Measurements from ENCODE around the gene UGT1A7.

Gene UGT1A7

DNA sequence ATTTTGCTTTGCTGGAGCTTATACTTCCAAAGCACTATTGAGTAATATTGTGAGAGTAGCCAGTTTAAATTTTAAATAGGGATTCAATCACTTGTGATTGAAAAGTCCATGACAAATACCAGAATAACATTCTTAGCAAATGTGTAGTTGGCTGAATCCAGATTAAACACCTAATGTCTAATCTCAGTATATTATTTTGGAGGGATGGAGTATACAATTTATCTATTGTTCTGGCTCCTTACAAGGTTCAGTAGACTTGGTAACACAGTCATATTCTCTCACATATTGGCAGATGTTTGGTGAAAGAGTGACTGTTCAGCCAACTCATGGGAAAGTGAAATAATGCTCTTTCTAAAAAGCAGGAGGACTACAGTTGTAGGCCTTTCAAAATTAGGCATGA, 7.8 kb upstream of the UGT1A7 start:
- Histone ChIP-seq H3K27ac (no peak overlapping the region), H3K9me3 (no peaks in the 10 kb centered on the region), H3K4me1 (ENCODE audit: control insufficient read depth in 1 of 2, insufficient read depth in 1 of 2, low read depth in 1 of 2, low read length in 1 of 2) (no peaks in the 10 kb centered on the region), H3K36me3 (no peaks in the 10 kb centered on the region), H3K4me3 (ENCODE audit: low read depth in 1 of 2, low read length in 1 of 2) (no peak overlapping the region), H3K27me3 (no peaks in the 10 kb centered on the region)
- TF ChIP-seq, protein P1, sequence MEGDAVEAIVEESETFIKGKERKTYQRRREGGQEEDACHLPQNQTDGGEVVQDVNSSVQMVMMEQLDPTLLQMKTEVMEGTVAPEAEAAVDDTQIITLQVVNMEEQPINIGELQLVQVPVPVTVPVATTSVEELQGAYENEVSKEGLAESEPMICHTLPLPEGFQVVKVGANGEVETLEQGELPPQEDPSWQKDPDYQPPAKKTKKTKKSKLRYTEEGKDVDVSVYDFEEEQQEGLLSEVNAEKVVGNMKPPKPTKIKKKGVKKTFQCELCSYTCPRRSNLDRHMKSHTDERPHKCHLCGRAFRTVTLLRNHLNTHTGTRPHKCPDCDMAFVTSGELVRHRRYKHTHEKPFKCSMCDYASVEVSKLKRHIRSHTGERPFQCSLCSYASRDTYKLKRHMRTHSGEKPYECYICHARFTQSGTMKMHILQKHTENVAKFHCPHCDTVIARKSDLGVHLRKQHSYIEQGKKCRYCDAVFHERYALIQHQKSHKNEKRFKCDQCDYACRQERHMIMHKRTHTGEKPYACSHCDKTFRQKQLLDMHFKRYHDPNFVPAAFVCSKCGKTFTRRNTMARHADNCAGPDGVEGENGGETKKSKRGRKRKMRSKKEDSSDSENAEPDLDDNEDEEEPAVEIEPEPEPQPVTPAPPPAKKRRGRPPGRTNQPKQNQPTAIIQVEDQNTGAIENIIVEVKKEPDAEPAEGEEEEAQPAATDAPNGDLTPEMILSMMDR (IDR thresholded peaks at IDR 0.05): no peak

DNA sequence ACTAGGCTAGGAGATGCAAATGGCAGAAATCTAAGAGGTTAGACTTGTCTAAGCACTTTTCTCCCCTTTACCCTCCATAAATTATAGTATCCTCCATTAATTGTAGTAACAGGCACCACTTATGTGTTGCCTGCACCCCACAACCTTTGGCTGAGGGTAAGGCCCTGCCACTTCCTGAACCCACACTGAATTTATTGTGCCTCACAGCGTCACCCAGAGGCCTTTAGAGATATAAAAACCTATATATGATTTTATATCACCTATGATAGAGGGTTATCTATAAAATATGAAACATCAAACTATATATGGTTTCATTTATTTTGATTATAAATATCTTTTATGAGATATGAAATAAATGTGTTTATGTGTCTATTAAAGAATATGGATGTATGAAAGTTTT, 7.4 kb upstream of the UGT1A7 start:
- Histone ChIP-seq H3K36me3 (no peaks in the 10 kb centered on the region), H3K9me3 (no peaks in the 10 kb centered on the region), H3K4me3 (ENCODE audit: low read depth in 1 of 2, low read length in 1 of 2) (no peak overlapping the region), H3K27me3 (no peaks in the 10 kb centered on the region), H3K4me1 (ENCODE audit: control insufficient read depth in 1 of 2, insufficient read depth in 1 of 2, low read depth in 1 of 2, low read length in 1 of 2) (no peaks in the 10 kb centered on the region), H3K27ac (no peak overlapping the region)
- TF ChIP-seq, protein P1 (IDR thresholded peaks at IDR 0.05): no peak

DNA sequence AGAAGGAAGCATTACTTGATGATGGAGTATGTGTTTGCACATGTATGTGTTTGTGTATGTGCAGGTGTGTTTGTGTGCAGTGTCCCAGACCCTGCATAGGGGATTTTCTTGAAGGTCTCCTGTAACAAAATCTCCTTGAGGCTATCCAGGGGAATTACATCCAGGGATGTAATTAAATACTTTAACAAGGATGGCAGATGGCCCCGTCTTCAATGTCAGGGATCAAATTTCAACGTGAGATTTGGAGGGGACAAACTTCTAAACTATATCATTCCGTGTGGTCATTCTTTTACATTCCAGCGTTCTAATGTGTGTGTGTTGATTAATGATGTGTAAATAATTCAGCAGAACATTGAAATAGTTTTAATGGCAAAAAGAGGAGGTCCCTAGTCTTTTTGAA, 6.7 kb upstream of the UGT1A7 start:
- no peaks in the 10 kb centered on the region for H3K9me3 ChIP-seq
- H3K4me3 ChIP-seq (ENCODE audit: low read depth in 1 of 2, low read length in 1 of 2): no peak overlapping the region
- no peaks in the 10 kb centered on the region for H3K4me1 ChIP-seq (ENCODE audit: control insufficient read depth in 1 of 2, insufficient read depth in 1 of 2, low read depth in 1 of 2, low read length in 1 of 2)
- no peaks in the 10 kb centered on the region for H3K36me3 ChIP-seq
- TF ChIP-seq, protein P1 (IDR thresholded peaks at IDR 0.05): no peak
- H3K27me3 ChIP-seq: no peaks in the 10 kb centered on the region
- H3K27ac ChIP-seq: no peak overlapping the region

DNA sequence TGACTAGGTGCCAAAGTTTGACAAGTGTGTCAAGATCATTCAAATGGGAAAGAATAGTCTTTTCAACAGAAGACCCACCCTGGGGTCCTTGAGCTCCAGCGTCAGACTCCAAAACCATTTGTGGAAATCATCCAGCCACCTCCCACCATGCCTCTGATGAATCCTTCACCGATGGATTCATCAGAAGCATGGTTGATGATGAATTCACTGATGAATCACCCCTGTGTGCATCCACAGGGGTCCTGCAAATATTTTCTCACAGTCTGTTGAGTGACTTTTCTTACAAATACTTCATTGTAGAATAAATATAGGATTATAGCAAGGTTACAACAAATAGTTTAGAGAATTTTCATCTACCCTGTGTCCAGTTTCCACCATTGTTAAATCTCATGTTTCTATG, 5.7 kb upstream of the UGT1A7 start:
- no peak overlapping the region for H3K27ac ChIP-seq
- TF ChIP-seq, protein P1 (IDR thresholded peaks at IDR 0.05): no peak
- H3K27me3 ChIP-seq: no peaks in the 10 kb centered on the region
- no peak overlapping the region for H3K4me3 ChIP-seq (ENCODE audit: low read depth in 1 of 2, low read length in 1 of 2)
- no peaks in the 10 kb centered on the region for H3K36me3 ChIP-seq
- no peaks in the 10 kb centered on the region for H3K4me1 ChIP-seq (ENCODE audit: control insufficient read depth in 1 of 2, insufficient read depth in 1 of 2, low read depth in 1 of 2, low read length in 1 of 2)
- H3K9me3 ChIP-seq: no peaks in the 10 kb centered on the region

DNA sequence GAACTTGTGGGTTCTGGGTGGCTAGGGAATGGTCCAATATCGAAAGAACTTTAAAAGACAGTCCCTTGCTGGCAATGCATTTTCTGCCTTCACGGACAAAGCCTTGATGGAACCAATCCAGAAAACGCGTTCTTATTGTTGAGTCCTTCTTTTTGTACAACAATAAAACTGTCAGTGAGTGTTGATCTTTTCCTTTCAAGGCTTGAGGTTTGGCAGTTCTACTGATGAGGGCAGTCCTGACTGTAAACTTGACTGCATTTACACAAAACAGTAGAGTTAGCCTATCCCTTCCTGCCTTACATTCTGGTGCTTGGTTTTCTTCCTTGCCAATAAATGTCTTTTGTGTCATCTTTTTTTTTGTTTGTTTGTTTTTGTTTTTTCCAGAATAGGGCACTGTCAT, 2.5 kb upstream of the UGT1A7 start:
- no peaks in the 10 kb centered on the region for H3K27me3 ChIP-seq
- no peak overlapping the region for H3K27ac ChIP-seq
- TF ChIP-seq, protein P1 (IDR thresholded peaks at IDR 0.05): no peak
- H3K4me1 ChIP-seq (ENCODE audit: control insufficient read depth in 1 of 2, insufficient read depth in 1 of 2, low read depth in 1 of 2, low read length in 1 of 2): no peaks in the 10 kb centered on the region
- no peak overlapping the region for H3K4me3 ChIP-seq (ENCODE audit: low read depth in 1 of 2, low read length in 1 of 2)
- no peaks in the 10 kb centered on the region for H3K36me3 ChIP-seq
- no peaks in the 10 kb centered on the region for H3K9me3 ChIP-seq
